Glomerular endothelial cell (primary cell): Measurements from ENCODE around the gene SCRN2. TPM values are rescaled to one million over a fixed set of nuclear protein-coding genes. Genes with fewer than 3 reads are reported as not detected.

ENCODE experiments used
- DNase-seq: peaks from one replicate; pipeline ENCODE4 v3.0.0-alpha.2; 2011; ENCODE audit warnings: low read depth, low spot score; ENCODE audit errors: extremely low read depth
- total RNA-seq: library from RNA; depleted of rRNA; stranded (reverse); fragments of >200 nt; gene quantifications from 2 replicates; pipeline ENCODE4 v1.2.3, GENCODE V29; 2015

Gene SCRN2
- total RNA-seq, 1 donor from 2014 or later, result 27.8 TPM

GRCh38 chr17:47872019-47872650, 31.1 kb upstream of the SCRN2 start:
- no peak for DNase-seq

GRCh38 chr17:47871048-47871447, 30.0 kb upstream of the SCRN2 start:
- DNase-seq, result no peak

- no peak for DNase-seq
Observed at GRCh38 chr17:47870056-47870455, 29.0 kb upstream of the SCRN2 start.

- no peak for DNase-seq
Observed at GRCh38 chr17:47869114-47869513, 28.0 kb upstream of the SCRN2 start.

- DNase-seq, result no peak
Observed at GRCh38 chr17:47867813-47868533, 26.9 kb upstream of the SCRN2 start.

- no peak for DNase-seq
Observed at GRCh38 chr17:47866941-47867340, 25.9 kb upstream of the SCRN2 start.

GRCh38 chr17:47864791-47865216, 23.7 kb upstream of the SCRN2 start:
- DNase-seq, result no peak

DNA sequence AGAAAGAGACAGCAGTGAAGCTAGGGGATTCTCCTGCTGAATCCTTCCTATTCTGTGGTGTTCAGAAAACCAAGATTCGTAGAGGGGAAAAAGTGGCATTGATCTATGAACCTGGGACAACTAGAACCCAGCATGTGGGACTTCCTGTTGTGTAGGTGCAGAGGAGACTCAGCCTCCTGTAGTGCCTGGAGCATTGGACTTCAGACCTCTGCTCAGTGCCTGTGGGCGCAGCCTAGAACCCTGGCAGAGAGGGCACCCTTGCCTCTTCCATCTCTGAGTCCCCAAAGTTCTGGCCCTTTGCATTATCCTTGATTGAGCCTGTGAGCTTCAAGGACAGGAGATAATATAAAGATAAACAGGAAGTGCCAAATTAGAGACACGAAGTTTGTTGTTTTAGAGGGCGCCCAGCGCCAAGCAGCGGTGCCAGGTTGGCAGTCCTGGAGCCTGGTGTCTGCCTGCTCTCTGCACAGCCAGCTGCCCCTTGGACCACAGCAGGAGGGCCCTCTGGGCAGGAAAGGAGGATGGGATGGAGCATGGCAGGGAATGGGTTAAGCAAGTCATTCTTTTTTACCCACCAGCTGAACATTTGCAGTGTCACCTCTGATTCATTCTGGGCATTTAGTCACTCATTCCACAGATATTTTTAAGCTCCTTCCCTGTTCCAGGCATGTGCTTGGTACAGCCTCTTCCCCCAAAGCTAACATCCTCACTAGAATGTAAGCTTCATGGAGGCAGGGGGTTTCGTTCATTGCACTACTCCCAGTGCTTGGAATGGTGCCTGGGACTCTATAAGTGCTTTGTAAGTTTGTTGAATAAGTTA, 21.8 kb upstream of the SCRN2 start:
- DNase-seq, result no peak

DNA sequence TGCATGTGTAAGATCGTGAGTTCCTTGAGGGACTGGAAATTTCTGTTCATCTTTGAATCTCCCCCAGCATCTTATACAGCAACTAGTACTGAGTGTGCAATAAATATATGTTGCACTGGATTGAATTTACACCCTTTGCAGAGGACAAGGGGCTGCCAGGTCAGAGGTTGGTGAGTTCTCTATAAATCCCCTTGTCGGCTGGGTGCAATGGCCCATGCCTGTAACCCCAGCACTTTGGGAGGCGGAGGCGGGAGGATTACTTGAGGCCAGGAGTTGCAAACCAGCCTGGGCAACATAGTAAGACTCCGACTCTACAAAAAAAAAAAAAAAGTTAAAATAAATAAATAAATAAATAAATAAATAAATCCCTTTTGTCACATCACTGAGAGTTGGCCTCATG, 19.3 kb upstream of the SCRN2 start:
- no peak for DNase-seq

GRCh38 chr17:47857551-47858455, 16.7 kb upstream of the SCRN2 start:
- no peak for DNase-seq

- DNase-seq, result no peak
Observed at GRCh38 chr17:47856830-47857229, 15.8 kb upstream of the SCRN2 start.

DNA sequence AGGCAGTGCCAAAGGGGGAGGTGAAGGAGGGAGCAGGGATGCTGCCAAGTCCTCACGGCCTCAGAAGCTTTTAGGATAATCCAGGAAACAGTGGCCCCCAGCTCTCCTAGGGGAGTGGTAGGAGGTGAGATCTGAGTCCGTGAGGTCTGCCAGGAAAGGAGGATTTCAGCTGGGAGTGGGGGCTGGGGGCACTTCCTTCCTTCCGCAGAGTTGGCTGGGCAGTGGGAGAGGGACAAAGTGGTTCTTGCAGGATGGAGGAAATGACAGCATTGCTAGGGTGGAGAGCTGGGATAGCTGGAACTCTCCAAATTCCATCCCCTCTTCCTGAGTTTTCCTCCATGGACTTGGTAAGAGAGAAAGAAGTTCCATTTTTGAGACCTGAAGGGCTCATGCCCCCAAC, 14.7 kb upstream of the SCRN2 start:
- no peak for DNase-seq

- no peak for DNase-seq
Observed at GRCh38 chr17:47853616-47854015, 12.5 kb upstream of the SCRN2 start.

DNA sequence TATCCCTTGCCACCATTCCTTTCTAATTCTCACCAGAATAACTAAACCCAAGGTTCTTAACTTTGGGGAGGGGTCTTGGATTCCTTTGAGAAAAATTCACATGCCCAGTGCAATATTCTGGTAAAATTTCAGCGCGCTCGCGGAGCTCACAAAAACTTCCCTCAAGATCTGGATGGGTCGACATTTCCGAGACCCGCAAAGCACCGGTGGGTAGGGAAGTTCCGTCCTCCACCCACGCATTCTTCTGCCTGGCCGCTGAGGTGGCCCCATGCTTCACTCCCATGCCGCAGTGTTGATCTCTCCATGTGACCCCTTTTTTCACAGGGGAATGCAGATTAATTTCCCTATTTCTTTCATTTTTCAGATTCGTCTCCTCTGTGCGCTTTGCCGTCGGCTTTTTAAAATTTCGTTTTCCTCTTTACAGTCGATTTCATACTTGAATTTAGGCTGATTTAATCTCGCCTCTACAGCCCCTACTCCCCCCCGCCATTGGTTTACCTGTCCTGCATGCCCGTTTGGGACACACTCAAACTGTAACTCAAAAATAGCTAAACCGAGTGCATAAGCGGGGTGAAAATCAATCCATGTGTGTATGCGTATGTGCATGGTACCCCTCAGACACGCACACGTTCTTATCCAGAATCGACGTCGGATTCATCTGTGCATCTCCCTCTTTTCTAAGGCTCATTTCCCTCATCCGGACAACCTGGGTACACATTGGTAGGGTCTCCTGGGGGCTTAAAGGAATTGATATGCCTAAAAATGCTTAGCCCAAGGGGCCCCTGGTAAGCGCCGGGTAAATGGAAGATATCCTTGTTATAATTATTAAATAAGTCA, 11.3 kb upstream of the SCRN2 start:
- no peak for DNase-seq

- no peak for DNase-seq
Observed at GRCh38 chr17:47851764-47852112, 10.7 kb upstream of the SCRN2 start.

DNA sequence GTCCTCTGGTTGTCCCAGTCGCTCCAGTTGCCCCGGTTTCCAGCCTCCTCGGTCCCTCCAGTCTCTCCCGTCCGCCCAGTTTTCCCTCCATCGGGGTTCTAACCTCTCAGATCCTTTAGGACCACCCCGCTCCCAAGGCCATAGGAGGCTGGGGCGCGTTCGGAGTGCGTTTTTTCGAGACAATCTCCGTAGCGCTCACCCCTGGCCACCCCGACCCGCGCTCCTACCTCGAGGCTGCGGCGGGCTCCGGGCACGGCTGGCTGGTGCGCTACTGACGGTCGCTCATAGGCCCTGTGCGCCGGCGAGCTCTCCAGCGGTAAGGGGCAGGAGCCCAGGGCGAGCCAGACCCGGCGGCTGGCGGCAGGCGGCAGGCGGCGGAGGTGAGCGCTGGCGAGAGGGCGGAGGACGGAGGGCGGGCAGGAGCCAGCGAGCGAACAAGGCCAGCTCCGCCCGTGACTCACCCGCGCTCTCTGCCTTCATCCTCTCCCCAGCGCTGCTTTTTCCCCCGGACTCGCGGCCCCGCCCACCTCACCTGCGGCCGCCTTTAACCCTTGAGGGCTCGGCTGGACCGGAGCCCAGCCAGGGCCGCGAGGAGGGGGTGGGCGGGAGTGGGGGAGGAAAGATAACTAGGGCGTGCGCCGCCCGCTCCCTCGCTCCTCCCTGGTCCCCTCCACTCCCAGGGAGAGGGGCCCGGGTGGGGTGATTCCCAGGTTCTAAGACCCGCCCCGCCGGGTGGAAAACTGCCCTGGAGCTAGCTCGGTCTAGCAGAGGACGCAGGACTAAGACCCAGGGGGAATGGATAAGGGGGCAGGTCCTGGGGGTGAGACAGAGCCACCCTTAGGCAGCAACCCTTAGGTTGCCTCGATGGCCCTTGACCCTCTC, 9.9 kb upstream of the SCRN2 start, which contains the start of gene SP6:
TSS of gene SP6 (minus strand) at position 472 of the 882 bp plus-strand sequence. CDS start 2,734 bp downstream, outside the sequence.
- no peak for DNase-seq

- no peak for DNase-seq
Observed at GRCh38 chr17:47850373-47850691, 9.3 kb upstream of the SCRN2 start.

DNA sequence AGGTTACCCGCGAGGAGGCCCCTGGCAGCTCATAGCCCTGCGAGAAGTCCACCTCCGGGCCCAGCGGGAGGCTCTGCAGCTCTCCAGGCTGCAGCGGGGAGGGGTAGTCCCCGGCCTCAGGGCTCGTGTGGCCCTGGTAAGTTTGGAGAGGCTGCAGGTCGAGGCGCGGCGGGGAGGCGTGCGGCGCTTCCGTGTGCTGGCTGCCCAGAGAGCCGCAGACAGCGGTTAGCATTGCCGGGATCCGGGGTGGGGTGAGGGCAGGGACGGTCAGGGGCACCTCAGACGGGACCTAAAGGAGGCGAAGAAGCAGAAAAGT, 7.1 kb upstream of the SCRN2 start:
- no peak for DNase-seq
